Activated CD4-positive, alpha-beta T cell treated with anti-CD3 and anti-CD28 coated beads, Interleukin-2, amount 10 ng/mL, durations not matched to agents 7 days and 5 days (primary cell): ENCODE results near the gene NUDC. TPM values are rescaled to one million over a fixed set of nuclear protein-coding genes. Genes with fewer than 3 reads are reported as not detected.
"Not testable (repeated sequence)": the region's sequence is repeated elsewhere in the genome, so short reads cannot be mapped to it uniquely, and the experiment has no call there.

Source experiments
- CTCF ChIA-PET: fragments of 350-600 bp; sonication (Branson Sonifier 250); formaldehyde crosslinking; loops from one replicate; lab custom pipeline; 2021; ENCODE audit warnings: antibody characterized with exemption; lab: Charles Lee
- POLR2A ChIA-PET: fragments of 350-600 bp; sonication (Branson Sonifier 250); formaldehyde crosslinking; loops from one replicate; lab custom pipeline; 2021; ENCODE audit warnings: antibody characterized with exemption; lab: Charles Lee
- DNase-seq: peaks from one replicate; pipeline ENCODE4 v3.0.0-alpha.2; 2020
- H3K27ac Mint-ChIP-seq: one replicate; pipeline ENCODE4 v1.8.0; 2021; ENCODE audit warnings: mild to moderate bottlenecking, moderate library complexity, mixed read lengths
- H3K27me3 Mint-ChIP-seq: one replicate; pipeline ENCODE4 v1.8.0; 2021; ENCODE audit warnings: mixed read lengths
- H3K36me3 Mint-ChIP-seq: one replicate; pipeline ENCODE4 v1.8.0; 2021; ENCODE audit warnings: low read depth, mixed read lengths
- H3K4me1 Mint-ChIP-seq: one replicate; pipeline ENCODE4 v1.8.0; 2021; ENCODE audit warnings: mixed read lengths
- H3K4me3 Mint-ChIP-seq: one replicate; pipeline ENCODE4 v1.8.0; 2021; ENCODE audit warnings: mild to moderate bottlenecking, moderate library complexity, mixed read lengths
- H3K9me3 Mint-ChIP-seq: one replicate; pipeline ENCODE4 v1.8.0; 2021; ENCODE audit warnings: mixed read lengths
- total RNA-seq, 2 experiments: library from RNA; stranded (reverse); gene quantifications; one replicate each; pipeline ENCODE4 v1.2.3, GENCODE V29; 2021

NUDC gene
- total RNA-seq, 2 experiments from 2014 or later: 56.2 to 64.5 TPM

GRCh38 chr1:26945138-26945537 lies 23.6 kb downstream of the NUDC start:
- peaks cover 2% of the 10 kb centered on the region for H3K4me1 Mint-ChIP-seq
- no peak overlapping the region for H3K27ac Mint-ChIP-seq
- POLR2A ChIA-PET: no interaction called here
- no peak for DNase-seq
- CTCF ChIA-PET: no interaction called here
- no peak overlapping the region for H3K4me3 Mint-ChIP-seq
- peaks cover 28% of the 10 kb centered on the region for H3K36me3 Mint-ChIP-seq
- no peaks in the 10 kb centered on the region for H3K27me3 Mint-ChIP-seq
- no peaks in the 10 kb centered on the region for H3K9me3 Mint-ChIP-seq

GRCh38 chr1:26945728-26946127 lies 24.2 kb downstream of the NUDC start:
- ChIA-PET CTCF (interaction anchor here (0.6 kb wide), 1 partner anchor 335 kb away, joined by 6 read pairs; no protein-coding TSS in a partner anchor), POLR2A (no interaction called here)
- Mint-ChIP-seq H3K4me3 (no peak overlapping the region), H3K36me3 (peaks cover 28% of the 10 kb centered on the region), H3K4me1 (no peaks in the 10 kb centered on the region), H3K27me3 (no peaks in the 10 kb centered on the region), H3K9me3 (no peaks in the 10 kb centered on the region), H3K27ac (no peak overlapping the region)
- no peak for DNase-seq

- Mint-ChIP-seq H3K27ac (no peak overlapping the region), H3K36me3 (peaks cover 28% of the 10 kb centered on the region), H3K27me3 (no peaks in the 10 kb centered on the region), H3K4me3 (no peak overlapping the region), H3K9me3 (no peaks in the 10 kb centered on the region), H3K4me1 (no peaks in the 10 kb centered on the region)
- ChIA-PET POLR2A (no interaction called here), CTCF (interaction anchor here (0.6 kb wide), 1 partner anchor 335 kb away, joined by 6 read pairs; no protein-coding TSS in a partner anchor)
- DNase-seq: no peak
Measured at GRCh38 chr1:26946270-26946669, 24.7 kb downstream of the NUDC start.

- POLR2A ChIA-PET, CTCF ChIA-PET, H3K4me1 Mint-ChIP-seq, DNase-seq, H3K27me3 Mint-ChIP-seq, H3K4me3 Mint-ChIP-seq, H3K27ac Mint-ChIP-seq, H3K9me3 Mint-ChIP-seq: not testable (repeated sequence)
- H3K36me3 Mint-ChIP-seq: peaks cover 15% of the 10 kb centered on the region
Measured at GRCh38 chr1:26948725-26949057, 27.1 kb downstream of the NUDC start.

- Mint-ChIP-seq H3K9me3 (no peaks in the 10 kb centered on the region), H3K4me1 (no peaks in the 10 kb centered on the region), H3K27me3 (no peaks in the 10 kb centered on the region), H3K27ac (no peak overlapping the region), H3K4me3 (no peak overlapping the region), H3K36me3 (peaks cover 15% of the 10 kb centered on the region)
- POLR2A ChIA-PET: no interaction called here
- DNase-seq: no peak
- CTCF ChIA-PET: interaction anchor here (0.6 to 0.8 kb wide), 2 partner anchors 9 to 315 kb away, joined by 3 to 8 read pairs; no protein-coding TSS in a partner anchor
Measured at GRCh38 chr1:26949266-26949925, 27.9 kb downstream of the NUDC start.

GRCh38 chr1:26949926-26950319 lies 28.4 kb downstream of the NUDC start:
- H3K36me3 Mint-ChIP-seq: peaks cover 15% of the 10 kb centered on the region
- no peak overlapping the region for H3K27ac Mint-ChIP-seq
- no peak for DNase-seq
- ChIA-PET CTCF (interaction anchor here (0.6 to 1.0 kb wide), 3 partner anchors 10 to 314 kb away, joined by 3 to 8 read pairs (median 3); no protein-coding TSS in a partner anchor), POLR2A (no interaction called here)
- no peak overlapping the region for H3K4me3 Mint-ChIP-seq
- H3K27me3 Mint-ChIP-seq: no peaks in the 10 kb centered on the region
- no peaks in the 10 kb centered on the region for H3K9me3 Mint-ChIP-seq
- no peaks in the 10 kb centered on the region for H3K4me1 Mint-ChIP-seq

GRCh38 chr1:26950602-26951001 lies 29.1 kb downstream of the NUDC start:
- H3K9me3 Mint-ChIP-seq: no peaks in the 10 kb centered on the region
- H3K27me3 Mint-ChIP-seq: no peaks in the 10 kb centered on the region
- no peak overlapping the region for H3K27ac Mint-ChIP-seq
- no peak overlapping the region for H3K4me3 Mint-ChIP-seq
- POLR2A ChIA-PET: no interaction called here
- DNase-seq: no peak
- CTCF ChIA-PET: interaction anchor here (1.0 kb wide), 1 partner anchor 16 kb away, joined by 3 read pairs; no protein-coding TSS in a partner anchor
- H3K36me3 Mint-ChIP-seq: peaks cover 8% of the 10 kb centered on the region
- no peaks in the 10 kb centered on the region for H3K4me1 Mint-ChIP-seq

- Mint-ChIP-seq H3K36me3 (peaks cover 3% of the 10 kb centered on the region), H3K27ac (no peak overlapping the region), H3K4me3 (no peak overlapping the region), H3K4me1 (no peaks in the 10 kb centered on the region), H3K27me3 (no peaks in the 10 kb centered on the region), H3K9me3 (peaks cover under 1% of the 10 kb centered on the region)
- CTCF ChIA-PET: interaction anchor here (1.1 kb wide), 1 partner anchor 17 kb away, joined by 3 read pairs; no protein-coding TSS in a partner anchor
- POLR2A ChIA-PET: no interaction called here
- DNase-seq: no peak
Measured at GRCh38 chr1:26951216-26951615, 29.7 kb downstream of the NUDC start.

- no peak overlapping the region for H3K4me3 Mint-ChIP-seq
- DNase-seq: no peak
- ChIA-PET CTCF (interaction anchor here (1.1 kb wide), 1 partner anchor 16 kb away, joined by 3 read pairs; no protein-coding TSS in a partner anchor), POLR2A (no interaction called here)
- H3K27ac Mint-ChIP-seq: no peak overlapping the region
- H3K9me3 Mint-ChIP-seq: peaks cover 2% of the 10 kb centered on the region
- H3K4me1 Mint-ChIP-seq: no peaks in the 10 kb centered on the region
- no peaks in the 10 kb centered on the region for H3K36me3 Mint-ChIP-seq
- peaks cover under 1% of the 10 kb centered on the region for H3K27me3 Mint-ChIP-seq
Measured at GRCh38 chr1:26951821-26952497, 30.4 kb downstream of the NUDC start.

GRCh38 chr1:26953374-26953773 lies 31.8 kb downstream of the NUDC start:
- Mint-ChIP-seq H3K9me3 (peaks cover 2% of the 10 kb centered on the region), H3K4me3 (no peak overlapping the region), H3K4me1 (no peaks in the 10 kb centered on the region), H3K27ac (no peak overlapping the region), H3K36me3 (no peaks in the 10 kb centered on the region), H3K27me3 (peaks cover 7% of the 10 kb centered on the region)
- ChIA-PET CTCF (no interaction called here), POLR2A (no interaction called here)
- DNase-seq: no peak

GRCh38 chr1:26956321-26956720 lies 34.8 kb downstream of the NUDC start:
- Mint-ChIP-seq H3K9me3 (peaks cover 2% of the 10 kb centered on the region), H3K27ac (no peak overlapping the region), H3K36me3 (peaks cover 3% of the 10 kb centered on the region), H3K4me1 (peaks cover 9% of the 10 kb centered on the region), H3K27me3 (peaks cover 28% of the 10 kb centered on the region), H3K4me3 (no peak overlapping the region)
- CTCF ChIA-PET: no interaction called here
- POLR2A ChIA-PET: no interaction called here
- no peak for DNase-seq

GRCh38 chr1:26957306-26957705 lies 35.8 kb downstream of the NUDC start:
- POLR2A ChIA-PET: no interaction called here
- peaks cover 9% of the 10 kb centered on the region for H3K4me1 Mint-ChIP-seq
- H3K36me3 Mint-ChIP-seq: peaks cover 3% of the 10 kb centered on the region
- no peak overlapping the region for H3K4me3 Mint-ChIP-seq
- CTCF ChIA-PET: no interaction called here
- peaks cover 37% of the 10 kb centered on the region for H3K27me3 Mint-ChIP-seq
- peaks cover 2% of the 10 kb centered on the region for H3K9me3 Mint-ChIP-seq
- DNase-seq: no peak
- H3K27ac Mint-ChIP-seq: no peak overlapping the region

GRCh38 chr1:26959270-26959669 lies 37.7 kb downstream of the NUDC start:
- Mint-ChIP-seq H3K27me3 (peaks cover 48% of the 10 kb centered on the region), H3K27ac (no peak overlapping the region), H3K36me3 (peaks cover 3% of the 10 kb centered on the region), H3K4me3 (peak overlapping the region; percentile 40), H3K9me3 (peaks cover 2% of the 10 kb centered on the region), H3K4me1 (peaks cover 9% of the 10 kb centered on the region)
- DNase-seq: no peak
- ChIA-PET POLR2A (no interaction called here), CTCF (interaction anchor here (1.0 kb wide), 1 partner anchor 8 kb away, joined by 3 read pairs; no protein-coding TSS in a partner anchor)
